Measurements from ENCODE around the gene C11orf65.
"Not testable (repeated sequence)": the region's sequence is repeated elsewhere in the genome, so short reads cannot be mapped to it uniquely, and the experiment has no call there.

The C11orf65 gene

GRCh38 chr11:108392353-108392752 lies 75.0 kb downstream of the C11orf65 start:
- Histone ChIP-seq H3K36me3 (ENCODE audit: control insufficient read depth, insufficient read depth, low read length) (no peaks in the 10 kb centered on the region), H3K9me3 (ENCODE audit: control insufficient read depth, low read length) (no peaks in the 10 kb centered on the region), H3K4me3 (ENCODE audit: insufficient read depth, low read depth, low read length, poor library complexity, severe bottlenecking) (no peak overlapping the region), H3K4me1 (ENCODE audit: control insufficient read depth, insufficient read depth, low read length, poor library complexity, severe bottlenecking) (no peaks in the 10 kb centered on the region), H3K27ac (ENCODE audit: insufficient read depth, low read length, poor library complexity, severe bottlenecking) (no peak overlapping the region), H3K27me3 (replicated peaks; ENCODE audit: control insufficient read depth, insufficient read depth, low read length, poor library complexity, severe bottlenecking) (no peaks in the 10 kb centered on the region)
- DNase-seq, result no peak

- Histone ChIP-seq H3K4me1 (ENCODE audit: control insufficient read depth, insufficient read depth, low read length, poor library complexity, severe bottlenecking) (no peaks in the 10 kb centered on the region), H3K36me3 (ENCODE audit: control insufficient read depth, insufficient read depth, low read length) (no peaks in the 10 kb centered on the region), H3K27ac (ENCODE audit: insufficient read depth, low read length, poor library complexity, severe bottlenecking) (no peak overlapping the region), H3K9me3 (ENCODE audit: control insufficient read depth, low read length) (no peaks in the 10 kb centered on the region), H3K27me3 (replicated peaks; ENCODE audit: control insufficient read depth, insufficient read depth, low read length, poor library complexity, severe bottlenecking) (no peaks in the 10 kb centered on the region), H3K4me3 (ENCODE audit: insufficient read depth, low read depth, low read length, poor library complexity, severe bottlenecking) (no peak overlapping the region)
- no peak for DNase-seq
These were observed 78.8 kb downstream of the C11orf65 start for GRCh38 chr11:108388576-108388975.

- not testable (repeated sequence) for DNase-seq; H3K4me3 ChIP-seq (ENCODE audit: insufficient read depth, low read depth, low read length, poor library complexity, severe bottlenecking); H3K27me3 ChIP-seq (replicated peaks; ENCODE audit: control insufficient read depth, insufficient read depth, low read length, poor library complexity, severe bottlenecking); H3K27ac ChIP-seq (ENCODE audit: insufficient read depth, low read length, poor library complexity, severe bottlenecking); H3K9me3 ChIP-seq (ENCODE audit: control insufficient read depth, low read length); H3K4me1 ChIP-seq (ENCODE audit: control insufficient read depth, insufficient read depth, low read length, poor library complexity, severe bottlenecking); H3K36me3 ChIP-seq (ENCODE audit: control insufficient read depth, insufficient read depth, low read length)
These were observed 93.8 kb downstream of the C11orf65 start for GRCh38 chr11:108373505-108373904.

- Histone ChIP-seq H3K9me3 (ENCODE audit: control insufficient read depth, low read length) (no peaks in the 10 kb centered on the region), H3K36me3 (ENCODE audit: control insufficient read depth, insufficient read depth, low read length) (peaks cover 22% of the 10 kb centered on the region), H3K27ac (ENCODE audit: insufficient read depth, low read length, poor library complexity, severe bottlenecking) (no peak overlapping the region), H3K4me1 (ENCODE audit: control insufficient read depth, insufficient read depth, low read length, poor library complexity, severe bottlenecking) (no peaks in the 10 kb centered on the region), H3K4me3 (ENCODE audit: insufficient read depth, low read depth, low read length, poor library complexity, severe bottlenecking) (no peak overlapping the region), H3K27me3 (replicated peaks; ENCODE audit: control insufficient read depth, insufficient read depth, low read length, poor library complexity, severe bottlenecking) (no peaks in the 10 kb centered on the region)
- DNase-seq, result no peak
These were observed 96.3 kb downstream of the C11orf65 start for GRCh38 chr11:108370990-108371389.

DNA sequence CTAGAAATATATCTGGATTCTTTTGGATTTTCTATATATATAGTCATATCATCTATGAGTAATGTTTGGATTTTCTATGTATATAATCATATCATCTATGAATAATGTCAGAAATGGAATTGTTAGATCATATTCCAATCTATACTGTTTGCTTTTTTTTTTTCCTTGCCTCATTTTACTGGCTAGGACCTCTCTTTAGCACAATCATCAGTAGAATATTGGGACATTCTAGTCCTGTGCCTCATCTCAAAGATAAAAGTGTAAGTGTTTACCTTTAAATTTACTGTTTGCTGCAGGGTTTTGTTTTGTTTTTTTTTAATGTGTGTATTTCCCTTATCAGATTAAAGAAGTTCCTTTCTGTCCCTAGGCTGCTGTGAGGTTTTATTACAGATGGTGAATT lies 97.0 kb downstream of the C11orf65 start:
- no peaks in the 10 kb centered on the region for H3K4me1 ChIP-seq (ENCODE audit: control insufficient read depth, insufficient read depth, low read length, poor library complexity, severe bottlenecking)
- no peak overlapping the region for H3K27ac ChIP-seq (ENCODE audit: insufficient read depth, low read length, poor library complexity, severe bottlenecking)
- peaks cover 27% of the 10 kb centered on the region for H3K36me3 ChIP-seq (ENCODE audit: control insufficient read depth, insufficient read depth, low read length)
- DNase-seq, result no peak
- H3K4me3 ChIP-seq (ENCODE audit: insufficient read depth, low read depth, low read length, poor library complexity, severe bottlenecking), result no peak overlapping the region
- H3K27me3 ChIP-seq (replicated peaks; ENCODE audit: control insufficient read depth, insufficient read depth, low read length, poor library complexity, severe bottlenecking), result no peaks in the 10 kb centered on the region
- no peaks in the 10 kb centered on the region for H3K9me3 ChIP-seq (ENCODE audit: control insufficient read depth, low read length)

DNA sequence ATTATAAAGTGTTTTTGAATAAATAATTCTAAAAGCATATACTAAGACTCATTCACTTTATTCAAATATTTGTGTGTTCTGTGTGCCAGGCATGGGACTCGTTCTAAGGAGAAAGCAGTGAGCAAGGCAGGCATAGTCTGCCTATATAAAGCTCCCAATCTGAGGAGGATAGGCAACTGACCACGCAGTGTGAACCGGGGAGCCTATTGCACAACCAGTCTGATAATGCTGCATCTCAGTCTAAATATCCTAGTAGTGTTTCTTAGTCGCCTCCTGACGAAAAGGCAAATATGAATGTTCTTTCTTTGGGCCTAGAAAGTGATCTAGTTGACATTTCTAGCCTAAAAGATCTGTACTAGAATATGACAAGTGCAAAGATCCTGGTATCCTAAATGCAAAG lies 98.3 kb downstream of the C11orf65 start:
- Histone ChIP-seq H3K9me3 (ENCODE audit: control insufficient read depth, low read length) (no peaks in the 10 kb centered on the region), H3K27ac (ENCODE audit: insufficient read depth, low read length, poor library complexity, severe bottlenecking) (no peak overlapping the region), H3K27me3 (replicated peaks; ENCODE audit: control insufficient read depth, insufficient read depth, low read length, poor library complexity, severe bottlenecking) (no peaks in the 10 kb centered on the region), H3K4me1 (ENCODE audit: control insufficient read depth, insufficient read depth, low read length, poor library complexity, severe bottlenecking) (no peaks in the 10 kb centered on the region), H3K36me3 (ENCODE audit: control insufficient read depth, insufficient read depth, low read length) (peaks cover 35% of the 10 kb centered on the region), H3K4me3 (ENCODE audit: insufficient read depth, low read depth, low read length, poor library complexity, severe bottlenecking) (no peak overlapping the region)
- no peak for DNase-seq

GRCh38 chr11:108368134-108368533 lies 99.2 kb downstream of the C11orf65 start:
- no peak for DNase-seq
- no peaks in the 10 kb centered on the region for H3K4me1 ChIP-seq (ENCODE audit: control insufficient read depth, insufficient read depth, low read length, poor library complexity, severe bottlenecking)
- no peaks in the 10 kb centered on the region for H3K27me3 ChIP-seq (replicated peaks; ENCODE audit: control insufficient read depth, insufficient read depth, low read length, poor library complexity, severe bottlenecking)
- no peak overlapping the region for H3K27ac ChIP-seq (ENCODE audit: insufficient read depth, low read length, poor library complexity, severe bottlenecking)
- H3K4me3 ChIP-seq (ENCODE audit: insufficient read depth, low read depth, low read length, poor library complexity, severe bottlenecking), result no peak overlapping the region
- H3K36me3 ChIP-seq (ENCODE audit: control insufficient read depth, insufficient read depth, low read length), result peaks cover 39% of the 10 kb centered on the region
- no peaks in the 10 kb centered on the region for H3K9me3 ChIP-seq (ENCODE audit: control insufficient read depth, low read length)

- DNase-seq, result no peak
- H3K9me3 ChIP-seq (ENCODE audit: control insufficient read depth, low read length), result no peaks in the 10 kb centered on the region
- H3K27me3 ChIP-seq (replicated peaks; ENCODE audit: control insufficient read depth, insufficient read depth, low read length, poor library complexity, severe bottlenecking), result no peaks in the 10 kb centered on the region
- no peak overlapping the region for H3K27ac ChIP-seq (ENCODE audit: insufficient read depth, low read length, poor library complexity, severe bottlenecking)
- H3K4me3 ChIP-seq (ENCODE audit: insufficient read depth, low read depth, low read length, poor library complexity, severe bottlenecking), result no peak overlapping the region
- no peaks in the 10 kb centered on the region for H3K4me1 ChIP-seq (ENCODE audit: control insufficient read depth, insufficient read depth, low read length, poor library complexity, severe bottlenecking)
- peaks cover 36% of the 10 kb centered on the region for H3K36me3 ChIP-seq (ENCODE audit: control insufficient read depth, insufficient read depth, low read length)
These were observed 103.2 kb downstream of the C11orf65 start for GRCh38 chr11:108364159-108364558.

DNA sequence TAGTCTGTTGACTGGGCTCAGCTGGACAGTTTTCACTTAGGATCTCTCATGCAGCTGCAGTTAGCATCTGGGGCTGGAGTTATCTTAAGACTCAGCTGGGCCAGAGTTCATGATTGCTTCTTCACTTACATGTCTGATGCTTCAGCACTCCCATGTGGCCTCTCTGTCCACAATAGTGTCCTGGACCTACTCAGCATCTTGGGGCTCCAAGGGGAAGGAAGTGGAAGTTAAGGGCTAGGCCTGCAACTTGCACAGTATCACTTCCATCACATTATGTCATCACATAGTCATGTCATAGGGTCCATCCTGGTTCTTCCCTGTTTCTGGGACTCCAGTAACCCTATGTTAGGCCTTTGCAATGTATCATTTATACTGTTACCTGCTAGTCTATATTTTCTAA lies 115.9 kb downstream of the C11orf65 start:
- H3K9me3 ChIP-seq (ENCODE audit: control insufficient read depth, low read length), result no peaks in the 10 kb centered on the region
- no peaks in the 10 kb centered on the region for H3K4me1 ChIP-seq (ENCODE audit: control insufficient read depth, insufficient read depth, low read length, poor library complexity, severe bottlenecking)
- DNase-seq, result no peak
- no peaks in the 10 kb centered on the region for H3K27me3 ChIP-seq (replicated peaks; ENCODE audit: control insufficient read depth, insufficient read depth, low read length, poor library complexity, severe bottlenecking)
- no peak overlapping the region for H3K27ac ChIP-seq (ENCODE audit: insufficient read depth, low read length, poor library complexity, severe bottlenecking)
- peaks cover 92% of the 10 kb centered on the region for H3K36me3 ChIP-seq (ENCODE audit: control insufficient read depth, insufficient read depth, low read length)
- H3K4me3 ChIP-seq (ENCODE audit: insufficient read depth, low read depth, low read length, poor library complexity, severe bottlenecking), result no peak overlapping the region

DNA sequence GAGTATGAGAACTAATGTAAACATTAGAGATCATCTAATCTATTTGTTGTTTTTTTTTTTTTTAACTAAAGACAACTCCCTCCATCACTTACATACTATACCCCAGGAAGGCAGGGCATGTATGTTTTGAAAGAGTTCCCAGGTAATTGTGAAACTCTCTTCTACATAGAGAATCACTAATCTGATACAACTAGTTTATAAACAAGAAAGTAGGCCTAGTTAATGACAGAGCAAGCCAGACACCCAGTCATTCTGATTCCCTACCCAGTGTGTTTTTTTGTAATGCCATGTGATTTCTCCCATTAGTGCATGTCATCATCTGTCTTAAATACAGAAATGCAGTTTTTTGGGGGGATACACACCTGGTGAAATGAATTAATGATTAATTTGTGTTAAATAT lies 120.9 kb downstream of the C11orf65 start:
- no peaks in the 10 kb centered on the region for H3K4me1 ChIP-seq (ENCODE audit: control insufficient read depth, insufficient read depth, low read length, poor library complexity, severe bottlenecking)
- H3K27ac ChIP-seq (ENCODE audit: insufficient read depth, low read length, poor library complexity, severe bottlenecking), result no peak overlapping the region
- H3K27me3 ChIP-seq (replicated peaks; ENCODE audit: control insufficient read depth, insufficient read depth, low read length, poor library complexity, severe bottlenecking), result no peaks in the 10 kb centered on the region
- no peaks in the 10 kb centered on the region for H3K9me3 ChIP-seq (ENCODE audit: control insufficient read depth, low read length)
- DNase-seq, result no peak
- peaks cover 64% of the 10 kb centered on the region for H3K36me3 ChIP-seq (ENCODE audit: control insufficient read depth, insufficient read depth, low read length)
- no peak overlapping the region for H3K4me3 ChIP-seq (ENCODE audit: insufficient read depth, low read depth, low read length, poor library complexity, severe bottlenecking)

- no peak for DNase-seq
- H3K36me3 ChIP-seq (ENCODE audit: control insufficient read depth, insufficient read depth, low read length), result peaks cover 60% of the 10 kb centered on the region
- no peak overlapping the region for H3K27ac ChIP-seq (ENCODE audit: insufficient read depth, low read length, poor library complexity, severe bottlenecking)
- H3K27me3 ChIP-seq (replicated peaks; ENCODE audit: control insufficient read depth, insufficient read depth, low read length, poor library complexity, severe bottlenecking), result no peaks in the 10 kb centered on the region
- no peak overlapping the region for H3K4me3 ChIP-seq (ENCODE audit: insufficient read depth, low read depth, low read length, poor library complexity, severe bottlenecking)
- H3K4me1 ChIP-seq (ENCODE audit: control insufficient read depth, insufficient read depth, low read length, poor library complexity, severe bottlenecking), result no peaks in the 10 kb centered on the region
- H3K9me3 ChIP-seq (ENCODE audit: control insufficient read depth, low read length), result no peaks in the 10 kb centered on the region
These were observed 121.6 kb downstream of the C11orf65 start for GRCh38 chr11:108345767-108346166.
